ENCODE data around the gene SNX25. TPM values are rescaled to one million over a fixed set of nuclear protein-coding genes. Genes with fewer than 3 reads are reported as not detected.

SNX25 gene
- total and polyA plus RNA-seq, 12 donors = 4.4 to 12.6 (median 9.2) TPM

DNA sequence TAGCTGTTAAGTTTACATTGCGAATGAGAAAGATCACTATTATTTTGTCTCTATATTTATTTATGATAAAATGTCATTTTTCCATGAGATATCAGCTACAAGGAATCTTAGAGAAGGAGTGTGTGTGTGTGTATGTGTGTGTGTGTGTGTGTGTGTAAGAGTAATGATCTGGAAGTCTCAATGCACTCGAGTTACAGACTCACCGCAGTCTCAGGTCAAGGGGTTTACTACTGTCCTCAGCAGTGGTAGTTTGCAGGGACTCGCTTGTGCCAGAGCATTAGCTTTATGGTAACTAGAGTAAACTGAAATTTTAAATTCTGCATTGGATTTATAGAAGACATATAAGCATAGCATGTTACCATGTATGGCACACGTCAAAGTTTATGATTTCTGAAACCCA is 155.5 kb downstream of the SNX25 start:
- WGBS, 2 donors = 96% methylated on average over 5 of the region's 5 CpGs
- TF ChIP-seq, protein P1, sequence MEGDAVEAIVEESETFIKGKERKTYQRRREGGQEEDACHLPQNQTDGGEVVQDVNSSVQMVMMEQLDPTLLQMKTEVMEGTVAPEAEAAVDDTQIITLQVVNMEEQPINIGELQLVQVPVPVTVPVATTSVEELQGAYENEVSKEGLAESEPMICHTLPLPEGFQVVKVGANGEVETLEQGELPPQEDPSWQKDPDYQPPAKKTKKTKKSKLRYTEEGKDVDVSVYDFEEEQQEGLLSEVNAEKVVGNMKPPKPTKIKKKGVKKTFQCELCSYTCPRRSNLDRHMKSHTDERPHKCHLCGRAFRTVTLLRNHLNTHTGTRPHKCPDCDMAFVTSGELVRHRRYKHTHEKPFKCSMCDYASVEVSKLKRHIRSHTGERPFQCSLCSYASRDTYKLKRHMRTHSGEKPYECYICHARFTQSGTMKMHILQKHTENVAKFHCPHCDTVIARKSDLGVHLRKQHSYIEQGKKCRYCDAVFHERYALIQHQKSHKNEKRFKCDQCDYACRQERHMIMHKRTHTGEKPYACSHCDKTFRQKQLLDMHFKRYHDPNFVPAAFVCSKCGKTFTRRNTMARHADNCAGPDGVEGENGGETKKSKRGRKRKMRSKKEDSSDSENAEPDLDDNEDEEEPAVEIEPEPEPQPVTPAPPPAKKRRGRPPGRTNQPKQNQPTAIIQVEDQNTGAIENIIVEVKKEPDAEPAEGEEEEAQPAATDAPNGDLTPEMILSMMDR (IDR thresholded peaks at IDR 0.05) = no peak
- intact Hi-C loops (cut with DNase I) = no loop called here
- DNase-seq = no peak
- H3K9me3 ChIP-seq = no peaks in the 10 kb centered on the region
- H3K4me3 ChIP-seq = no peak overlapping the region
- no peak for ATAC-seq
- H3K4me1 ChIP-seq = no peaks in the 10 kb centered on the region
- H3K36me3 ChIP-seq = peaks cover 0 to 60% (median 4%) of the 10 kb centered on the region in 9 donors
- H3K27ac ChIP-seq = no peak overlapping the region
- H3K27me3 ChIP-seq = no peaks in the 10 kb centered on the region

DNA sequence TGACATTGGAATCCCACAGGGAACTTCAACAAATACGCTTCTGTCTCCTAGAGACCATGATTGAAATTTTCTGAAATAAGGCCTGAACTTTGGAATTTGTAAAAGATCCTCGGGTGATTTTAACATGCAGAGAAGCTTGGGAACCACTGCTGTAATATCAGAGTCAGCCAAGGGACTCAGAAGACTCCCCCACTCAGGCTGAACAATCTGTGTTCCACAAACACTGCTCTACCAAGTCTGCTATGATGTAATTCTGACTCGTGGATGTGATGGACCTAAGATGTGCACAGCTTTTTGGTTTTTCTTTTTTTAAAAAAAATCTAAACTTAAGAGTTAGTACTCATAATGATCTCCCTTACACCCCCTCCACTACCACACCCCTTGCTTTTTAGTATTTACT is 160.3 kb downstream of the SNX25 start:
- TF ChIP-seq, protein P1 (IDR thresholded peaks at IDR 0.05) = no peak
- H3K27me3 ChIP-seq = no peaks in the 10 kb centered on the region
- ATAC-seq = no peak
- 77 to 82% methylated on average over 3 of the region's 3 CpGs for WGBS, 2 donors
- no peaks in the 10 kb centered on the region for H3K9me3 ChIP-seq
- no peak overlapping the region for H3K27ac ChIP-seq
- DNase-seq = no peak
- no peak overlapping the region for H3K4me3 ChIP-seq
- intact Hi-C loops (cut with DNase I) = no loop called here
- peaks cover 0 to 63% (median 7%) of the 10 kb centered on the region in 9 donors for H3K36me3 ChIP-seq
- H3K4me1 ChIP-seq = no peaks in the 10 kb centered on the region

DNA sequence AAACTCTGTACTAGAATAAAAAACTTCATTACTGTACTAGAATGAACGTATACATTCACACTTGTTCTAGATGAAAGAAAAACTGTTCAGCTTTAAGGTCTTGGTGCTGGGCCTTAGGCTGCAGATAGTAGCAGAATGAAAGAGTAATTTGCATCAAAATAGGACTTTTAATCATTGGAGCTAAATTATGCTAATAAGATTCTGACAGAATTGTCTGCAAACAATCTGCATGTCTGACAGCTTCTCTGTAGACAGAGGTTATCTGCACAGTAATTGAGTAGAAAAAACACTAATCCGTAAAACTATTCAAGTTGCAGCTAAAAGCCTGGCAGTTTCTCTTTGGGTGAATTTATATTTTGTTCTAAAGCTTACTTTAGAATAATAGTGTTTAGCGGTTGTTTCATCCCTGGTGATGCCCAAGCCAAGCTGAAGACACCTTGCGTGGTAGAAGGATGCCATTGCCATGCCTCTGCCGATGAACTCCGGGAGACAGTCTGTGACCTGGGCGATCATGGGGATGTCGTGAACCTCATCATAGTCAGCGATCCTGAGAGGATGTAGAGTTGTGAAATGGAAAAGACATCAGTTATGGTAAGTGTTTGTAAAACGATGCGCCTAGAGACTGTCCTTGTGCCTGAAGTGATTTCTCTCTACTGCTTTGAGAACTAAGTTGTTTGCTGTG is 161.0 kb downstream of the SNX25 start:
- Histone ChIP-seq H3K4me3 (no peak overlapping the region), H3K4me1 (no peaks in the 10 kb centered on the region), H3K27me3 (no peaks in the 10 kb centered on the region), H3K9me3 (no peaks in the 10 kb centered on the region), H3K36me3 (peaks cover 0 to 61% (median 7%) of the 10 kb centered on the region in 9 donors), H3K27ac (no peak overlapping the region)
- TF ChIP-seq, protein P1 (IDR thresholded peaks at IDR 0.05) = no peak
- intact Hi-C loops (cut with DNase I) = no loop called here
- WGBS, 2 donors = 97 to 99% methylated on average over 11 of the region's 11 CpGs
- ATAC-seq (no peak), DNase-seq (no peak)

DNA sequence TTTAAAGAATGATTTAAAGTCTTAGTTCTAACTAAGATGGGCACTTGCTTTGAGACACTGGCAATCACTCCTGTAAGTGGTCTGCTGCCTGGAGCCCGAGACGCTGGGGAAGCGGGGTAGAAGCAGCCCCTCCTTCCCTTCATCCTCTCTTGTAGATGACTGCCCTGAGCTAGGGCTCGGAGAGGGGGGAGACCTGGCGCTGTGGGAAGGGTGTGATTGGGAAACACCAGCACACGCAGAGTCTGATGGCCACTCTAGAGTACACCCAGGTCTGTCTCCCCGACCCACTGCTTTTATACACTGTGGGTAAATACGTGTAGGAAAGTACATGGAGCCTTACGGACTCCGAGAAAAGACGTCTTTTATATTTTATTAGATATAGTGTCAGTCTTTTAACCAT is 162.3 kb downstream of the SNX25 start:
- TF ChIP-seq, protein P1 (IDR thresholded peaks at IDR 0.05) = no peak
- Histone ChIP-seq H3K36me3 (peaks cover 0 to 49% (median 7%) of the 10 kb centered on the region in 9 donors), H3K4me1 (no peaks in the 10 kb centered on the region), H3K9me3 (no peaks in the 10 kb centered on the region), H3K4me3 (no peak overlapping the region), H3K27me3 (no peaks in the 10 kb centered on the region), H3K27ac (no peak overlapping the region)
- intact Hi-C loops (cut with DNase I) = no loop called here
- ATAC-seq (no peak), DNase-seq (no peak)
- WGBS, 2 donors = 95 to 96% methylated on average over 11 of the region's 11 CpGs

Data from heart right ventricle (tissue), 16 donors.